Progenitor cell of endocrine pancreas (in vitro differentiated cells): ENCODE results near the gene CCDC172. TPM values are rescaled to one million over a fixed set of nuclear protein-coding genes. Genes with fewer than 3 reads are reported as not detected.
"Not testable (repeated sequence)": the region's sequence is repeated elsewhere in the genome, so short reads cannot be mapped to it uniquely, and the experiment has no call there.

Experiments
- DNase-seq: peaks from one replicate; pipeline ENCODE4 v3.0.0; 2021; ENCODE audit warnings: low spot score; ENCODE audit not compliant: unreplicated experiment
- H3K27ac Mint-ChIP-seq: 2 replicates; pipeline ENCODE4 v1.8.0; 2021; ENCODE audit warnings: mild to moderate bottlenecking, moderate library complexity, mixed read lengths
- H3K27me3 Mint-ChIP-seq: 2 replicates; pipeline ENCODE4 v1.8.0; 2021; ENCODE audit warnings: mixed read lengths
- H3K36me3 Mint-ChIP-seq: 2 replicates; pipeline ENCODE4 v1.8.0; 2022; ENCODE audit warnings: mixed read lengths; ENCODE audit not compliant: insufficient read depth
- H3K4me1 Mint-ChIP-seq: 2 replicates; pipeline ENCODE4 v1.8.0; 2021; ENCODE audit warnings: low read depth, mixed read lengths
- H3K4me3 Mint-ChIP-seq: 2 replicates; pipeline ENCODE4 v1.8.0; 2021; ENCODE audit warnings: low read depth, mild to moderate bottlenecking, moderate library complexity, mixed read lengths
- H3K9me3 Mint-ChIP-seq: 2 replicates; pipeline ENCODE4 v1.8.0; 2021; ENCODE audit warnings: low read depth, mixed read lengths
- CTCF ChIP-seq: fragments of 200-600 bp; sonication (generic); IDR thresholded peaks from one replicate; pipeline ENCODE4 v1.5.0; 2021; ENCODE audit warnings: antibody characterized with exemption, mild to moderate bottlenecking; ENCODE audit not compliant: unreplicated experiment
- total RNA-seq: library from RNA; stranded (reverse); gene quantifications from 2 replicates; pipeline ENCODE4 v1.2.1, GENCODE V29; 2021

CCDC172 gene
- total RNA-seq, 1 donor from 2014 or later: not detected

- peak; percentile 67 for TF ChIP-seq CTCF
- H3K36me3 Mint-ChIP-seq: no peaks in the 10 kb centered on the region
- H3K27ac Mint-ChIP-seq: no peak overlapping the region
- H3K4me3 Mint-ChIP-seq: no peak overlapping the region
- H3K9me3 Mint-ChIP-seq: no peaks in the 10 kb centered on the region
- H3K27me3 Mint-ChIP-seq: peaks cover 9% of the 10 kb centered on the region
- no peak for DNase-seq
- H3K4me1 Mint-ChIP-seq: peaks cover 6% of the 10 kb centered on the region
Observed at GRCh38 chr10:116385994-116386809, 62.0 kb downstream of the CCDC172 start.

- H3K27me3 Mint-ChIP-seq, H3K36me3 Mint-ChIP-seq, H3K27ac Mint-ChIP-seq, DNase-seq, H3K4me1 Mint-ChIP-seq, H3K4me3 Mint-ChIP-seq, H3K9me3 Mint-ChIP-seq: not testable (repeated sequence)
Observed at GRCh38 chr10:116393246-116393831, 69.1 kb downstream of the CCDC172 start.

- no peak for TF ChIP-seq CTCF
- peaks cover 2% of the 10 kb centered on the region for H3K27me3 Mint-ChIP-seq
- H3K27ac Mint-ChIP-seq: no peak overlapping the region
- H3K4me3 Mint-ChIP-seq: no peak overlapping the region
- H3K36me3 Mint-ChIP-seq: no peaks in the 10 kb centered on the region
- H3K4me1 Mint-ChIP-seq: no peaks in the 10 kb centered on the region
- peaks cover 5% of the 10 kb centered on the region for H3K9me3 Mint-ChIP-seq
- no peak for DNase-seq
Observed at GRCh38 chr10:116395223-116395985, 71.2 kb downstream of the CCDC172 start.

- H3K27me3 Mint-ChIP-seq: no peaks in the 10 kb centered on the region
Observed at GRCh38 chr10:116398224-116398623, 74.0 kb downstream of the CCDC172 start.

GRCh38 chr10:116402858-116403257 is 78.6 kb downstream of the CCDC172 start:
- peaks cover 3% of the 10 kb centered on the region for H3K9me3 Mint-ChIP-seq
- H3K27ac Mint-ChIP-seq: no peak overlapping the region
- H3K4me3 Mint-ChIP-seq: no peak overlapping the region
- DNase-seq: no peak
- TF ChIP-seq CTCF: no peak
- peaks cover 2% of the 10 kb centered on the region for H3K27me3 Mint-ChIP-seq
- no peaks in the 10 kb centered on the region for H3K4me1 Mint-ChIP-seq
- H3K36me3 Mint-ChIP-seq: no peaks in the 10 kb centered on the region

More at GRCh38 chr10:116398224-116398623, 74.0 kb downstream of the CCDC172 start:
- no peak for TF ChIP-seq CTCF
- Mint-ChIP-seq H3K4me3 (no peak overlapping the region), H3K9me3 (peaks cover 5% of the 10 kb centered on the region), H3K4me1 (no peaks in the 10 kb centered on the region), H3K36me3 (no peaks in the 10 kb centered on the region), H3K27ac (no peak overlapping the region)
- no peak for DNase-seq
